HEK293 (cell line): ENCODE measurements around the gene TPST2.

Experiments
- AEBP2 ChIP-seq: fragments of 450-650 bp; formaldehyde crosslinking; IDR thresholded peaks from 2 replicates; pipeline ENCODE4 v1.5.1; 2016; ENCODE audit warnings: missing biosample characterization, missing genetic modification characterization, borderline replicate concordance
- CTCF ChIP-seq: fragments of 450-650 bp; formaldehyde crosslinking; IDR thresholded peaks from 2 replicates; pipeline ENCODE4 v1.5.1; 2016; ENCODE audit warnings: missing biosample characterization, missing genetic modification characterization
- FEZF1 ChIP-seq: fragments of 450-650 bp; formaldehyde crosslinking; IDR thresholded peaks from 2 replicates; pipeline ENCODE4 v1.5.1; 2016; ENCODE audit warnings: missing biosample characterization, missing genetic modification characterization
- HOXA7 ChIP-seq: sonication (generic); formaldehyde crosslinking; IDR thresholded peaks from 2 replicates; pipeline ENCODE4 v1.8.1; 2022; ENCODE audit warnings: missing genetic modification reagents, borderline replicate concordance
- KLF9 ChIP-seq: fragments of 450-650 bp; formaldehyde crosslinking; IDR thresholded peaks from 2 replicates; pipeline ENCODE4 v1.5.1; 2016; ENCODE audit warnings: missing biosample characterization, missing genetic modification characterization, low read depth
- ZBTB49 ChIP-seq: fragments of 450-650 bp; formaldehyde crosslinking; IDR thresholded peaks from 2 replicates; pipeline ENCODE4 v1.5.1; 2016; ENCODE audit warnings: missing biosample characterization, missing genetic modification characterization, low read depth
- ZNF174 ChIP-seq: fragments of 450-650 bp; formaldehyde crosslinking; IDR thresholded peaks from 2 replicates; pipeline ENCODE4 v1.5.0; 2017; ENCODE audit warnings: missing biosample characterization, mild to moderate bottlenecking, missing genetic modification characterization
- ZNF19 ChIP-seq: fragments of 450-650 bp; formaldehyde crosslinking; IDR thresholded peaks from 2 replicates; pipeline ENCODE4; 2016; ENCODE audit warnings: missing biosample characterization, missing genetic modification characterization, low read depth
- ZNF416 ChIP-seq: fragments of 450-650 bp; formaldehyde crosslinking; IDR thresholded peaks from 2 replicates; pipeline ENCODE4 v1.5.1; 2016; ENCODE audit warnings: missing biosample characterization, missing genetic modification characterization
- ZNF610 ChIP-seq: fragments of 450-650 bp; formaldehyde crosslinking; IDR thresholded peaks from 2 replicates; pipeline ENCODE4 v1.5.1; 2016; ENCODE audit warnings: missing biosample characterization, missing genetic modification characterization, borderline replicate concordance
- TF ChIP-seq, protein P1 (sequence below): fragments of 450-650 bp; formaldehyde crosslinking; IDR thresholded peaks from 2 replicates; pipeline ENCODE4 v1.5.1; 2016; ENCODE audit warnings: missing biosample characterization, missing genetic modification characterization
- TF ChIP-seq, protein P2 (sequence below): fragments of 450-650 bp; formaldehyde crosslinking; IDR thresholded peaks from 2 replicates; pipeline ENCODE4 v1.5.1; 2016; ENCODE audit warnings: missing biosample characterization, missing genetic modification characterization

- TF ChIP-seq CTCF (tag by site-specific recombination) (no peak), ZBTB49 (tag by site-specific recombination) (no peak), ZNF416 (tag by site-specific recombination) (no peak), KLF9 (tag by site-specific recombination) (no peak), FEZF1 (tag by site-specific recombination) (no peak), ZNF174 (no peak), ZNF19 (tag by site-specific recombination) (no peak), ZNF610 (no peak), HOXA7 (CRISPR knock-in tag) (no peak), AEBP2 (tag by site-specific recombination) (no peak)
- TF ChIP-seq, protein P1, sequence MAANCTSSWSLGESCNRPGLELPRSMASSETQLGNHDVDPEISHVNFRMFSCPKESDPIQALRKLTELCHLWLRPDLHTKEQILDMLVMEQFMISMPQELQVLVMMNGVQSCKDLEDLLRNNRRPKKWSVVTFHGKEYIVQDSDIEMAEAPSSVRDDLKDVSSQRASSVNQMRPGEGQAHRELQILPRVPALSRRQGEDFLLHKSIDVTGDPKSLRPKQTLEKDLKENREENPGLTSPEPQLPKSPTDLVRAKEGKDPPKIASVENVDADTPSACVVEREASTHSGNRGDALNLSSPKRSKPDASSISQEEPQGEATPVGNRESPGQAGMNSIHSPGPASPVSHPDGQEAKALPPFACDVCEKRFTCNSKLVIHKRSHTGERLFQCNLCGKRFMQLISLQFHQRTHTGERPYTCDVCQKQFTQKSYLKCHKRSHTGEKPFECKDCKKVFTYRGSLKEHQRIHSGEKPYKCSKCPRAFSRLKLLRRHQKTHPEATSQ = no peak
- TF ChIP-seq, protein P2, sequence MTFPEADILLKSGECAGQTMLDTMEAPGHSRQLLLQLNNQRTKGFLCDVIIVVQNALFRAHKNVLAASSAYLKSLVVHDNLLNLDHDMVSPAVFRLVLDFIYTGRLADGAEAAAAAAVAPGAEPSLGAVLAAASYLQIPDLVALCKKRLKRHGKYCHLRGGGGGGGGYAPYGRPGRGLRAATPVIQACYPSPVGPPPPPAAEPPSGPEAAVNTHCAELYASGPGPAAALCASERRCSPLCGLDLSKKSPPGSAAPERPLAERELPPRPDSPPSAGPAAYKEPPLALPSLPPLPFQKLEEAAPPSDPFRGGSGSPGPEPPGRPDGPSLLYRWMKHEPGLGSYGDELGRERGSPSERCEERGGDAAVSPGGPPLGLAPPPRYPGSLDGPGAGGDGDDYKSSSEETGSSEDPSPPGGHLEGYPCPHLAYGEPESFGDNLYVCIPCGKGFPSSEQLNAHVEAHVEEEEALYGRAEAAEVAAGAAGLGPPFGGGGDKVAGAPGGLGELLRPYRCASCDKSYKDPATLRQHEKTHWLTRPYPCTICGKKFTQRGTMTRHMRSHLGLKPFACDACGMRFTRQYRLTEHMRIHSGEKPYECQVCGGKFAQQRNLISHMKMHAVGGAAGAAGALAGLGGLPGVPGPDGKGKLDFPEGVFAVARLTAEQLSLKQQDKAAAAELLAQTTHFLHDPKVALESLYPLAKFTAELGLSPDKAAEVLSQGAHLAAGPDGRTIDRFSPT (tag by site-specific recombination) = no peak
Observed at GRCh38 chr22:26536056-26536761, 53.7 kb downstream of the TPST2 start.
